GM23338 (cell line): ENCODE data around the gene POU3F2.

Experiments
- EZH2 ChIP-seq: fragments of 200-600 bp; sonication (generic); IDR thresholded peaks from one replicate; pipeline ENCODE4 v1.8.0; 2017; ENCODE audit warnings: antibody characterized with exemption, mild to moderate bottlenecking, low read depth; ENCODE audit not compliant: unreplicated experiment
- EZH2phosphoT487 ChIP-seq: fragments of 200-600 bp; sonication (generic); IDR thresholded peaks from one replicate; pipeline ENCODE4 v1.8.1; 2018; ENCODE audit warnings: antibody characterized with exemption; ENCODE audit not compliant: unreplicated experiment
- POLR2AphosphoS5 ChIP-seq: IDR thresholded peaks from 2 replicates; pipeline ENCODE4 v1.6.1; 2016; ENCODE audit warnings: antibody characterized with exemption, low read depth
- TF ChIP-seq, protein P1 (sequence below), 2 experiments: fragments of 200-600 bp in 1 of 2; sonication (generic) in 1 of 2; conservative IDR thresholded peaks; 2 replicates each; pipeline versions ENCODE4 v1.5.1 to v1.6.1; 2016 to 2017; ENCODE audit warnings: antibody characterized with exemption in 2 of 2, low read depth in 2 of 2, mild to moderate bottlenecking in 2 of 2, moderate library complexity in 1 of 2
- TF ChIP-seq, protein P2 (sequence below): IDR thresholded peaks from 2 replicates; pipeline ENCODE4 v1.6.1; 2016; ENCODE audit warnings: antibody characterized with exemption
- TF ChIP-seq, protein P3 (sequence below): IDR thresholded peaks from one replicate; pipeline ENCODE4 v1.6.1; 2018; ENCODE audit warnings: antibody characterized with exemption; ENCODE audit not compliant: unreplicated experiment

DNA sequence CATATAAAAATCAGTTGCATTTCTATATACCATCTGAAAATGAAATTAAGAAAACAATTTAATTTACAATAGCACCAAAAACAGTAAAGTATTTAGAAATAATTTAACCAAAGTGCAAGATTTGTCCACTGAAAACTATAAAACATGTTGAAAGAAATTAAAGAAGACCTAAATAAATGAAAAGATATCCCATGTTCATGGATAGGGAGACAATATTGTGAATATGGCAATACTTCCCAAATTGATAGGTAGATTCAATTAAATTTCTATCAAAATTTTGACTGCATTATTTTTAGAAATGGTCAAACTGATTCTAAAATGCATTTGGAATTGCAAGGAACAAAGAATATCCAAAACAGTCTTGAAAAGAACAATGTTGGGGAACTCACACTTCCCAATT, 17.6 kb upstream of the POU3F2 start:
- TF ChIP-seq, protein P1, sequence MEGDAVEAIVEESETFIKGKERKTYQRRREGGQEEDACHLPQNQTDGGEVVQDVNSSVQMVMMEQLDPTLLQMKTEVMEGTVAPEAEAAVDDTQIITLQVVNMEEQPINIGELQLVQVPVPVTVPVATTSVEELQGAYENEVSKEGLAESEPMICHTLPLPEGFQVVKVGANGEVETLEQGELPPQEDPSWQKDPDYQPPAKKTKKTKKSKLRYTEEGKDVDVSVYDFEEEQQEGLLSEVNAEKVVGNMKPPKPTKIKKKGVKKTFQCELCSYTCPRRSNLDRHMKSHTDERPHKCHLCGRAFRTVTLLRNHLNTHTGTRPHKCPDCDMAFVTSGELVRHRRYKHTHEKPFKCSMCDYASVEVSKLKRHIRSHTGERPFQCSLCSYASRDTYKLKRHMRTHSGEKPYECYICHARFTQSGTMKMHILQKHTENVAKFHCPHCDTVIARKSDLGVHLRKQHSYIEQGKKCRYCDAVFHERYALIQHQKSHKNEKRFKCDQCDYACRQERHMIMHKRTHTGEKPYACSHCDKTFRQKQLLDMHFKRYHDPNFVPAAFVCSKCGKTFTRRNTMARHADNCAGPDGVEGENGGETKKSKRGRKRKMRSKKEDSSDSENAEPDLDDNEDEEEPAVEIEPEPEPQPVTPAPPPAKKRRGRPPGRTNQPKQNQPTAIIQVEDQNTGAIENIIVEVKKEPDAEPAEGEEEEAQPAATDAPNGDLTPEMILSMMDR (conservative IDR thresholded peaks at IDR 0.05; ENCODE audit: low read depth in 2 of 2) = no peak
- TF ChIP-seq EZH2 (no peak), EZH2phosphoT487 (no peak), POLR2AphosphoS5 (no peak)
- TF ChIP-seq, protein P2, sequence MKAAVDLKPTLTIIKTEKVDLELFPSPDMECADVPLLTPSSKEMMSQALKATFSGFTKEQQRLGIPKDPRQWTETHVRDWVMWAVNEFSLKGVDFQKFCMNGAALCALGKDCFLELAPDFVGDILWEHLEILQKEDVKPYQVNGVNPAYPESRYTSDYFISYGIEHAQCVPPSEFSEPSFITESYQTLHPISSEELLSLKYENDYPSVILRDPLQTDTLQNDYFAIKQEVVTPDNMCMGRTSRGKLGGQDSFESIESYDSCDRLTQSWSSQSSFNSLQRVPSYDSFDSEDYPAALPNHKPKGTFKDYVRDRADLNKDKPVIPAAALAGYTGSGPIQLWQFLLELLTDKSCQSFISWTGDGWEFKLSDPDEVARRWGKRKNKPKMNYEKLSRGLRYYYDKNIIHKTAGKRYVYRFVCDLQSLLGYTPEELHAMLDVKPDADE = no peak
- TF ChIP-seq, protein P3, sequence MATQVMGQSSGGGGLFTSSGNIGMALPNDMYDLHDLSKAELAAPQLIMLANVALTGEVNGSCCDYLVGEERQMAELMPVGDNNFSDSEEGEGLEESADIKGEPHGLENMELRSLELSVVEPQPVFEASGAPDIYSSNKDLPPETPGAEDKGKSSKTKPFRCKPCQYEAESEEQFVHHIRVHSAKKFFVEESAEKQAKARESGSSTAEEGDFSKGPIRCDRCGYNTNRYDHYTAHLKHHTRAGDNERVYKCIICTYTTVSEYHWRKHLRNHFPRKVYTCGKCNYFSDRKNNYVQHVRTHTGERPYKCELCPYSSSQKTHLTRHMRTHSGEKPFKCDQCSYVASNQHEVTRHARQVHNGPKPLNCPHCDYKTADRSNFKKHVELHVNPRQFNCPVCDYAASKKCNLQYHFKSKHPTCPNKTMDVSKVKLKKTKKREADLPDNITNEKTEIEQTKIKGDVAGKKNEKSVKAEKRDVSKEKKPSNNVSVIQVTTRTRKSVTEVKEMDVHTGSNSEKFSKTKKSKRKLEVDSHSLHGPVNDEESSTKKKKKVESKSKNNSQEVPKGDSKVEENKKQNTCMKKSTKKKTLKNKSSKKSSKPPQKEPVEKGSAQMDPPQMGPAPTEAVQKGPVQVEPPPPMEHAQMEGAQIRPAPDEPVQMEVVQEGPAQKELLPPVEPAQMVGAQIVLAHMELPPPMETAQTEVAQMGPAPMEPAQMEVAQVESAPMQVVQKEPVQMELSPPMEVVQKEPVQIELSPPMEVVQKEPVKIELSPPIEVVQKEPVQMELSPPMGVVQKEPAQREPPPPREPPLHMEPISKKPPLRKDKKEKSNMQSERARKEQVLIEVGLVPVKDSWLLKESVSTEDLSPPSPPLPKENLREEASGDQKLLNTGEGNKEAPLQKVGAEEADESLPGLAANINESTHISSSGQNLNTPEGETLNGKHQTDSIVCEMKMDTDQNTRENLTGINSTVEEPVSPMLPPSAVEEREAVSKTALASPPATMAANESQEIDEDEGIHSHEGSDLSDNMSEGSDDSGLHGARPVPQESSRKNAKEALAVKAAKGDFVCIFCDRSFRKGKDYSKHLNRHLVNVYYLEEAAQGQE = no peak
